ENCODE measurements around the gene LSP1. TPM values are rescaled to one million over a fixed set of nuclear protein-coding genes. Genes with fewer than 3 reads are reported as not detected.
A peak's percentile ranks its signal among the peaks of the same experiment; 100 is the strongest.

LSP1 gene
- total RNA-seq, 1 donor from 2014 or later = not detected

GRCh38 chr11:1838077-1838425 lies 14.8 kb upstream of the LSP1 start:
- DNase-seq = no peak

GRCh38 chr11:1838426-1839144 lies 14.3 kb upstream of the LSP1 start, which contains the start of gene TNNI2:
TNNI2 (plus strand) TSS chr11:1838981; CDS start chr11:1839697, 716 bp downstream.
- DNase-seq = no peak

- no peak for DNase-seq
Observed at GRCh38 chr11:1839204-1839923, 13.5 kb upstream of the LSP1 start.

GRCh38 chr11:1839924-1840779 lies 12.7 kb upstream of the LSP1 start:
- no peak for DNase-seq

DNA sequence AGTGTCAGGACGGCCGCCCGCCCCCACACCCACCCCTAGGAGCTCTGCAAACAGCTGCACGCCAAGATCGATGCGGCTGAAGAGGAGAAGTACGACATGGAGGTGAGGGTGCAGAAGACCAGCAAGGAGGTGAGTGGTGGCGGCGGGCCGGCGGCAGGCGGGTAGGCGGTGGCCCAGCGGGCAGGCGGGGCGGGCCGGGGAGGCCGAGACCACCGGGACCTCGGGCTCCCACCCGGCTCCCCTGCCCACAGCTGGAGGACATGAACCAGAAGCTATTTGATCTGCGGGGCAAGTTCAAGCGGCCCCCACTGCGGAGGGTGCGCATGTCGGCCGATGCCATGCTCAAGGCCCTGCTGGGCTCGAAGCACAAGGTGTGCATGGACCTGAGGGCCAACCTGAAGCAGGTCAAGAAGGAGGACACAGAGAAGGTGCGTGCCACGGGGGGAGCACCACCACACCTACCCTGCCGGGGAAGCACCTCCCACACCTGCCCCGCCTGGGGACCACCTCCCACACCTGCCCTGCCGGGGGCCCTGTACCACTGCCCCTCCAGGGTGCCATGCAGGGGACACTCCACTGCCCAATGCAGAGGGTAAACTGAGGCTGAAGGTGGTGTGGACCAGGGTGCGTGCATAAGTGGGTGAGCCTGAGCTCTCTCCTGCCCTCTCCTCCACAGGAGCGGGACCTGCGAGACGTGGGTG lies 12.0 kb upstream of the LSP1 start:
- DNase-seq = no peak

GRCh38 chr11:1841511-1842148 lies 11.3 kb upstream of the LSP1 start:
- no peak for DNase-seq

DNA sequence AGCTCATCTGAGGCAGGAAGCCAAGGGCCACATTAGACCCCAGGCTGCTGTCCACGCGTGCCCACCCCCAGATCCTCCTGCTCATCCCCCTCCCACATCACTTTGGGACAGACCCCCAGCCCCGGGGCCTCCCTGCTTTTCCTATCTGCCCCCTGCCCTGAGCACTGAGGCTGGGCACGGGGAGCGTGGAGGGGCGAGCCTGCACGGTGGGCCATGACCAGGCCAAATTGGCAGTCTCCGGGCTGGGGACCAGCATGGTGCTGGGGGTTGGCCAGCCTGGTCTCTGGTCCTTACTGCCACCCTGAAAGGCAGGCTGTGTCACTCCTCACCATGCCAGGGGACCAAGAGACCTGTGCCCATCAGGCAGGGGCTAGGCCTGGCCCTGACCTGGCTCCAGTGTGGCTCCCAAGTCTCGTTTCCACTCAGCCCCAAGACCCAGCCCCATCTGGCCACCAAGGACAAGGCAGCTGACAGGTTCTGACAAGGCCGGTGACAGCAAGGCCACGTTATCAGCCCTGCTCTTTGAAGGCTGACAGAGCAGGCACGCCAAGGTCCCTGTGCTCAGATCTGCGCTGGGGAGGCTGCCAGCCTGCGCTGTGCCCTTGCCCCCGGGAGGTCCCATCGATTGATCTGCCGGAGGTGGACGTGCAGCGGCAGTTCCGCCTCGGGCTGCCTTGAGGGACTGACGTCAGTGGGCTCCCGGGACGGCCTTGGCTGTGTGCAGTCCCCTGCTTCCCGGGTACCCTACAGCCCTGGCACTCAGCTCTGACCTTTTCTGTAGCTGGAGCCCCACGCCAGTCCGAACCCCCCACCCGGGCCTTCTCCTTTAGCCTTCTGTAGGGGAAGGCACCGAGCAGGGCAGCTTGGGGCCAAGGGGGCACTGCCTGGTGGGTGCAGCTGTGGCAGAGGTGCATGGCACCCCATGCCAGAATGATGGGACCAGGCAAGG lies 10.5 kb upstream of the LSP1 start:
- no peak for DNase-seq

DNA sequence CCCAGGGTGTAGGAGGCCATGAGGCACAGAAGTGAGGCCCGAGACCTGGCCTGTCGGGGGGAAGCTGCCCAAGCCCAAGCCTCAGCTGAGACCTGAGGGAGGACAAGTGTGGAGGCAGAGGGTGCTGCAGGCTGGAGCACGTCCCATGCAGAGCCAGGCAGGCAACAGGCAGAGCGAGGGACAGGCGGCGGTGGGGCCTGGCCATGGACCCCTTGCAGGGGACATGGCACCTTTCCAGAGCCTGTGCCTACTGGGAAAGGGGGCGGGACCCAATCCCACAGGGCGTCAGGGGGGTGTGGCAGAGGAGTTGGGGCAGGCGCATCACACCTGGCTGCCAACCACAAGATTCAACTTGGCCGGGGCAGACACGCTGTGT lies 9.8 kb upstream of the LSP1 start:
- DNase-seq = no peak

- no peak for DNase-seq
Observed at GRCh38 chr11:1843796-1844195, 9.1 kb upstream of the LSP1 start.

DNA sequence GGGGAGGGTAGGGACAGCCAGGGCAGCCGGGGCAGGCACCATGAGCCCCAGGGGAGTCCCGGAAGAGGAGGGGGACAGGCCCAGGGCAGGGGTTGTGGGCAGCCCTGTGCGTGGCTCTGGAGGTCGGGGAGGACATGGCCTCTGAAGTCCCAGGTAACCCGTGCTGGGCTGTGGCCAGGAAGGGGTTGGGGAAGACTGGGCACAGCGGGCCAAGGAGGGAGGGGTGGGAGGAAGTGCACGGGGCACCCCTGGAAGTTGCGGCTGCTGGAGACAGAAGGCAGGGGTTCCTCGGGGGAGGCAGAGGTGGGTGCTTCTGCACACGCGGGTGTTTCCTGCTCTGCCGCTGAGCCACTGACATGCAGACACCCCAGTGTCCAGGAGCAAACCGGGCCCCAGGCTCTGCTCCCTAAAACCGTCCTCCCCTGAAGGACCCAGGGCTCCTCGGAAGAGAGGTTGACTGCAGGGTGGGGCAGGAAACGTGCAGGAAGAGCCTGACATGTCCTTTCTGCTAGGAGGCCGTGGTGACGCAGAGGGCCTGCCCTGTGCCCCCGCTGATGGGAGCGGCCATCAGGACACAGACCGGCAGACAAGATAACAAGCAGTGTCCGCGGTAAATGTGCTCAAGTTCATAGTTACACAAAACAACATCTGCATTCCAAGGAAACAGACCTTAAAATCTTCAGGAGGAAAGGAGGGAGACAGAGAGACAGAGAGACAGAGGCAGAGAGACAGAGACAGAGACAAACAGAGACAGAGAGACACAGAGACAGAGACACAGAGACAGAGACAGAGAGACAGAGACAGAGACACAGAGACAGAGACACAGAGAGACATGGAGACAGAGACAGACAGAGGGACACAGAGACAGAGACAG lies 8.4 kb upstream of the LSP1 start:
- peak; percentile 12 for DNase-seq

DNA sequence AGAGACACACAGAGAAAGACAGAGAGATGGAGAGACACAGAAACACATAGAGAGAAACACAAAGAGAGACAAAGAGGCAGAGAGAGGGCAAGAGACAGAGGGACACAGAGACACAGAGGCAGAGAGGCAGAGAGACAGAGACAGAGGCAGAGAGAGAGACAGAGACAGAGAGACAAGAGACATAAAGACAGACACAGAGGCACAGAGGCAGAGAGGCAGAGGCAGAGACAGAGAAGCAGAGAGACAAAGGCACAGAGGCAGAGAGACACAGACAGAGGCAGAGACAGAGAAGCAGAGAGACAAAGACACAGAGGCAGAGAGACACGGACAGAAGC lies 7.8 kb upstream of the LSP1 start:
- no peak for DNase-seq

- DNase-seq = no peak
Observed at GRCh38 chr11:1845561-1846452, 7.1 kb upstream of the LSP1 start.

- DNase-seq = no peak
Observed at GRCh38 chr11:1846453-1846932, 6.4 kb upstream of the LSP1 start.

DNA sequence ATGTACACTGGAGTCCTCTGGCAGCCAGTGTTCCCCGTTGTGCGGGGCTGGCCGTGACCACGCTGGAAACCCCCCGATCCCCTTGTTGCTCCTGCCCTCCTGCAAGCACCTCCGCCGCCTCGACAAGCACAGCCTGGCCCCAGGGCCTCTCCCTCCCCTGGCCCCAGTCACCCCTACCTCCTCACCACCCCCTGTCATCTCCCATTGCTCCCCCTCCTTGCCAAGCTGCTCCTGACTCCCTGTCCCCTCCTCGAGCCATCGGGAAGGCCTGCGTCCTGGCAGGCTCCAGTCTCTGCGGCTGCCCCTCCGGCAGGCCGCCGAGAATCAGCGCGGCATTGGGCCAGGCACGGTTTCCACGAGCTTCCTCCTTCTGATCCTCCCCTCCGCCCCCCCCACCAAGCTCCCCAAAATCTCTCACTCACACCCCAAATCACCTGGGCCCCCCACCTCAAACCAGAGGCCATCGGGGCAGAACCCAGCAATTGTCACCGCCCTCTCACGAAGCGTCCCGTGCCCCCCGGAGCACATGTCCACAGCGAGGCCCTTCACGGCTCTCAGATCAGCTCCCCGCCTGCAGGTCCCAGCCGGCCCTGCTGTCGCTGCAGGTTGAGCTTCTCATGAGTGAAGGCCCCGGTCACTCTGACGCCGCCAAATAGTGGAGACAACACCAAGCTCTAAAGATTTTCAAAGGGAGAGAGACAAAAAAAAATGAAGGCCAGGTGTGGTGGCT lies 5.7 kb upstream of the LSP1 start:
- DNase-seq = no peak

GRCh38 chr11:1847926-1848639 lies 4.8 kb upstream of the LSP1 start:
- DNase-seq = no peak

DNA sequence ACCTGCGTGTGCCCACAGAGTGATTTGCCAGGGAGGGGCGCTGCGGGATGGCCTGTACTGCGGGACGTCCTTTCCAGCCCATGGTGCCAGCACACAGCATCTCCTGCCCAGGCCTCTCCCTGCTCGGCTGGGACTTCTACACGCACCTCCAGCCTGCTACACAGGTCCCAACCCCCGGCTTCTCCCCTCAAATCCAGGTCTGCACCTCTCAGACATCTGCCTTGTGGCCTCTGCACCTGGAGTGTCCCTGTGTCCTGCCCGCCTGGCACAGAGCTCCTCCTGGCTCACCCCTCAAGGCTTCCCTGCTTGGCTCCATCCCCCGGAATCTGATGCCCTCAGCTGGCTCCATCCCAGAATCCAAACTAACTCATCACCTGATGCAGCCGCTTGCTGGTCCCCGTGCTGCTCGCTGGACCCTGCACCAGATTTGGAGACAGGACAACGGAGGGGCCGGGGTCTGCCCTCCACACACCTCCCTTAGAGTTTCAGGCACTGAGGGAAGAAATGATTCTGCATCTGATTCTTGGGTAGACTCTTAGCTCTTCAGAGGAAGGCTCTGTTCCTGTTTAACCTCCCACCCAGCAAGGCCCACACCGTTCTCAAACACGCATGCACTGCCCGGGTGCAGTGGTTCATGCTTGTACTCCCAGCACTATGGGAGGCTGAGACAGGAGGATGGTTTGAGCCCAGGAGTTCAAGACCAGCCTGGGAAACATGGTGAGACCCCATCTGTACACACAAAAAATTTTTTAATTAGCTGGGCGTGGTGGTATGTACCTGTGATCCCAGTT lies 4.0 kb upstream of the LSP1 start:
- DNase-seq = no peak
